Vagina (tissue), 2 donors: Measurements from ENCODE around the gene C5orf15.

Experiments used
- CTCF ChIP-seq, 3 experiments: fragments of 450-650 bp in 2 of 3; fragments of 200-600 bp in 1 of 3; sonication (generic) in 1 of 3; IDR thresholded peaks; one replicate each; pipeline ENCODE4 v1.5.1; 2017 to 2019; ENCODE audit warnings: antibody characterized with exemption in 3 of 3, mild to moderate bottlenecking in 2 of 3, moderate library complexity in 2 of 3
- POLR2A ChIP-seq, 2 donors: fragments of 450-650 bp; IDR thresholded peaks; one replicate each; pipeline ENCODE4 v1.6.1; 2017; ENCODE audit warnings: antibody characterized with exemption in 2 of 2, mild to moderate bottlenecking in 2 of 2, moderate library complexity in 2 of 2

GRCh38 chr5:133921069-133921468, 47.4 kb downstream of the C5orf15 start:
- no peak for TF ChIP-seq CTCF (IDR thresholded peaks at IDR 0.05)
- TF ChIP-seq POLR2A (IDR thresholded peaks at IDR 0.05) = no peak
